ENCODE data around the gene TFAP2E. TPM values are rescaled to one million over a fixed set of nuclear protein-coding genes. Genes with fewer than 3 reads are reported as not detected.
"Not testable (repeated sequence)": the region's sequence is repeated elsewhere in the genome, so short reads cannot be mapped to it uniquely, and the experiment has no call there.

Gene TFAP2E
- total RNA-seq, 1 experiment from 2014 or later = 0.06 TPM

GRCh38 chr1:35572296-35572695, 818 bp upstream of the TFAP2E start:
- no peak for DNase-seq (ENCODE audit: low read depth)

GRCh38 chr1:35574125-35574654, 1.1 kb downstream of the TFAP2E start:
- no peak for DNase-seq (ENCODE audit: low read depth)

- DNase-seq (ENCODE audit: low read depth) = no peak
Measured at GRCh38 chr1:35574655-35575415, 1.7 kb downstream of the TFAP2E start.

- no peak for DNase-seq (ENCODE audit: low read depth)
Measured at GRCh38 chr1:35575416-35575958, 2.4 kb downstream of the TFAP2E start.

- DNase-seq (ENCODE audit: low read depth) = no peak
Measured at GRCh38 chr1:35576061-35576765, 3.1 kb downstream of the TFAP2E start.

- DNase-seq (ENCODE audit: low read depth) = not testable (repeated sequence)
Measured at GRCh38 chr1:35576766-35577070, 3.6 kb downstream of the TFAP2E start.

- no peak for DNase-seq (ENCODE audit: low read depth)
Measured at GRCh38 chr1:35577071-35577998, 4.2 kb downstream of the TFAP2E start.

GRCh38 chr1:35580949-35581388, 7.9 kb downstream of the TFAP2E start:
- no peak for DNase-seq (ENCODE audit: low read depth)

- not testable (repeated sequence) for DNase-seq (ENCODE audit: low read depth)
Measured at GRCh38 chr1:35581621-35582020, 8.5 kb downstream of the TFAP2E start.

- DNase-seq (ENCODE audit: low read depth) = no peak
Measured at GRCh38 chr1:35585281-35585680, 12.2 kb downstream of the TFAP2E start.

- not testable (repeated sequence) for DNase-seq (ENCODE audit: low read depth)
Measured at GRCh38 chr1:35585805-35586204, 12.7 kb downstream of the TFAP2E start.

GRCh38 chr1:35586808-35587207, 13.7 kb downstream of the TFAP2E start:
- DNase-seq (ENCODE audit: low read depth) = no peak

- DNase-seq (ENCODE audit: low read depth) = no peak
Measured at GRCh38 chr1:35587736-35588135, 14.6 kb downstream of the TFAP2E start.

GRCh38 chr1:35588197-35588910, 15.2 kb downstream of the TFAP2E start:
- DNase-seq (ENCODE audit: low read depth) = no peak

- no peak for DNase-seq (ENCODE audit: low read depth)
Measured at GRCh38 chr1:35589516-35590427, 16.7 kb downstream of the TFAP2E start.

GRCh38 chr1:35590476-35591040, 17.4 kb downstream of the TFAP2E start:
- no peak for DNase-seq (ENCODE audit: low read depth)

GRCh38 chr1:35591211-35591610, 18.1 kb downstream of the TFAP2E start:
- no peak for DNase-seq (ENCODE audit: low read depth)

- no peak for DNase-seq (ENCODE audit: low read depth)
Measured at GRCh38 chr1:35592991-35593769, 20.1 kb downstream of the TFAP2E start.

All from LHCN-M2 (cell line).